GM19238 (cell line): ENCODE results near the gene LHX4.

Experiments
- DNase-seq: peaks from one replicate; pipeline ENCODE4 v3.0.0; 2011; ENCODE audit warnings: low spot score; ENCODE audit not compliant: insufficient read length

The LHX4 gene

DNA sequence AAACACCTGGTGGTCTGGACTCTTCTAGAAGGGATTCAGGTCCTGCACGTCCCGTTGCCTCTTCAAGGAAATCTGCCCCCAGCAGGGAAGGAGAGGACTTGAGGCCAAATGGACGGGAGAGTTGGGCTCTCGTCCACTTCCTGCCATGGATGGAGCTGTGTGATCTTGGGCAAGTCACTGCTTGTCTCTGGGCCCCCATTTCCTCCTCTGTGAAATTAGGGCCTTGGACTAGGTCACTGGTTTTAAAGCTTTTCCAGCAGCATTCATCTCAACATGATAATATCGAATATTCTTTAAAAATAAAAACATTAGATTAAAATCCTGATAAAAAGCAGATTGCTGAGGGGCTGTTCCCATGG lies 26.9 kb downstream of the LHX4 start:
- no peak for DNase-seq

DNA sequence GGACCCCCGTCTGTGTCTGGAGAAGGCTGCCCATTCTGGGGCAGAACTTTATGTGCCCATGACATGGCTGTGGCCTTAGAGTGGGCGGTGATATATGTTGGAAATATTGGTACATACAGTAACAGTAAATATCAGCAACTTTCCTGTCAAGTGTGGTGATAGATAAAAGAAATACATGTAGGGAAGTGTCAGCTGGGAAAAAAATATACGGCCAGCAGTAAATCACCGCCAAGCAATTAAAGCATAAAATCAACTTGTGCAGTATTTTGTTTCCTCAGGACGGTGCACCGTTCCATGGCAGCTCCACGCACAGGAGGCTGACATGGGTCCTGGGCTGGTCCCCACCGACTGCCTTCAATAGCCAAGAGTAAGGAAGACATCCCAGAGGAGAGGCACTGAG lies 27.4 kb downstream of the LHX4 start:
- no peak for DNase-seq

DNA sequence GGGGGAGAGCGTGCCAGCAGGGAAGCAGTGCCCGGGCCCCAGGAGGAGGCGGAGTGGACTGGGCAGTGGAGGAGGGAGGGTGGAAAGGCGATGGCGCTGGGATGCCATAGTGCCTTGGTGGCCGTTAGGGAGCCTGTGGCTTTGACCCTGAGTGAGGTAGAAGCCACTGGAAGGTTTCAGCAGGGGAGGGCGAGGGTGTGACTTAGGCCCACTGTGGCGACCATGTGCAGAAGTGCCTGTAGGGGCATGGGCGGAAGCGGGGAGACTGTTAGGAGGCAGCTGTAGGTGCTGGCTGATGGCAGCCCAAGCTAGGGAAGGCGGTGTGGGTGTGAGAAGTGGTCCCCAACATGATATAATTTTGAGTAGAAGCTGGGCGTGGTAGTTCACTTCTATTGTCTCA lies 28.2 kb downstream of the LHX4 start:
- DNase-seq, result no peak

DNA sequence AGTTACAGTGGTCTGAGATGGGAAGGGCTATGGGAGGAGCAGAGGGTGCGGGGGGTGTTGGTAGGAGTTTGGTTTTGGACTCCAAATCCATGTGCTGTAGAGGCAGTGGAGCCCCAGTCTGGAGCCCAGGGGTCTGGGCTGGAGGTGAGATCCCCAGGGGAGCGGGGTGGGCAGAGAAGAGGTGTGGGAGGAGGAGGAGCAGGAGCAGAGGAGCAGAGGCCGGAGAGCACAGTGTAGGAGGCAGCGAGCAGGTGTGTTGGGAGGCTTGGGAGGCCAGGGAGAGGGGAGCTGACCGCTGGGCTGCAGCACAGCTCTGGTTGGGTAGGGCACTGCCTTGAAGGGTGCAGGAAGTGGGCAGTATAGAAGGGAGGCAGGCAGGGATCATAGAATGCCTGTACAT lies 28.9 kb downstream of the LHX4 start:
- DNase-seq, result no peak

DNA sequence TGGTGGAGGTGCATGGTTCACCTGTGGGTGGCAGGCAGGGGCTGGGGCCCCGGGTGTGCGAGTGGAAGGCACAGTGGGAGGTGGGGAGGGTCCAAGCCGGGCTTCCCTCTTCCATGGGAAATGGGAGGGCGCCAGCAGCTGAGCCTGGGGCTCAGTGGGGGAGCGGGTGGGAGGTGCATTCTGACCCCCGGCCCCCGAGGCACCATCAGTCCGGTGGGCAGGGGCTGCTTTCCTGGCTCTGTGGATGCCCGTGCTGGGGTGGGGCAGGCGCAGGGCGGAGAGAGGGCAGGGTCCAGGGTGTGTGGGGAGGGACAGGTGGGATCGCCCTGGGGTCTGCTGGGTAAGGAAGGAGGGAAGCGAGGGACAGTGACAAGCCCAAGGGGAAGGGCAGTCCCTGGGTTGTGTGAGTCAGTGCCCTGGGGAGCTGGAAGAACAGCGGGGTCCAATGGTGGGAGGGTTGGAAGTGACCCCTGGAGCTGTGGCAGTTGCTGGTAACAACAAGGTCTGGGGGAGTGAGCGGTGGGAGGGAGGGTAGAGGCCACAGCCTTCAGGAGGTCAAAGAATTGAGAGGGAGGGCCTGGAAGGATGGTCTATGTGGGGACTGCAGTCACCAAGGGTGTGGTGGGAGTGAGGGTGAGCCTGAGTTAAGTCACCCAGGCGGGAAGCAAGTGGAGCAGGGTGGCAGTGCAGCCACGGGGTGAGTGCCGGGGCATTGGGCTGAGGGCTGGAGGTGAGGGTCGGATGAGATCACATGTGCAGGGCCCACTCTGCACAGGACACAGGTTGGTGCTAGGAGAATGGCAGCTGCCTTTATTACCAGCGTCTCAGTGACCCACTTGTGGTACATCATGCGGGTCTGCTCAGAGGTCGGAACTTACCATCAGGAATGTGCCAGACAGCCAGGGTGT lies 29.6 kb downstream of the LHX4 start:
- no peak for DNase-seq

DNA sequence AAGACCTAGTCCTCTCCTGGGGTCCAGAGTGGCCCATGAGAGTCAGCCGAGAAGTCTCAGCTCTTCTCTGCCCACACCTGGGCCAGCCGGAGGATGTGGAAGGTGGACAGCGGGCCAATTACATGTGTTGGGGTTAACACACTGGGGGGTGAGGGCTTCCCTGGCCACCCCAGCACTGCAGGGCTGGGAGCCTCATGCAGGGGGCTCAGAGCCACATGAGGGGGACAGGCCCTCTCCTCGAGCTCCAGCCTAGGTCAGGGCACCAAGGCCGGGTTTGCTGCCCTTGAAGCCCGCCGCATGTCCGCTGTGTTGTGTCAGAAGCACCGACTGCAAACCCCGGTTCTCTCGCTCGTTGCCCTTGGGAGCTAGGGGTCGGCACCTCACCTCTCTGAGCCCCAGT lies 30.5 kb downstream of the LHX4 start:
- DNase-seq, result no peak

DNA sequence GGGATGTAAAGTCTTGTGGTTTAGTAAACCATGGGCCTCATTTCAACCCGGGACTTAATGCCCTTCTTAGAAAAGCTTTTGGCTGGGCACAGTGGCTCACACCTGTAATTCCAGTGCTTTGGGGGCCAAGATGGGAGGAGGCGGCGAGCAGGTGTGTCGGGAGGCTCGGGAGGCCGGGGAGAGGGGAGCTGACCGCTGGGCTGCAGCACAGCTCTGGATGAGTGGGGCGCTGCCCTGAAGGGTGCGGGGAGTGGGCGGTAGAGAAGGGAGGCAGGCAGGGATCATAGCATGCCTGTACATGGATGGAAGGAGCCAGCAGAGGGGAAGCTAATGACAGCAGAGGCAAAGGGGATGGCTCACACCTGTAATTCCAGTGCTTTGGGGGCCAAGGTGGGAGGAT lies 31.0 kb downstream of the LHX4 start:
- no peak for DNase-seq

DNA sequence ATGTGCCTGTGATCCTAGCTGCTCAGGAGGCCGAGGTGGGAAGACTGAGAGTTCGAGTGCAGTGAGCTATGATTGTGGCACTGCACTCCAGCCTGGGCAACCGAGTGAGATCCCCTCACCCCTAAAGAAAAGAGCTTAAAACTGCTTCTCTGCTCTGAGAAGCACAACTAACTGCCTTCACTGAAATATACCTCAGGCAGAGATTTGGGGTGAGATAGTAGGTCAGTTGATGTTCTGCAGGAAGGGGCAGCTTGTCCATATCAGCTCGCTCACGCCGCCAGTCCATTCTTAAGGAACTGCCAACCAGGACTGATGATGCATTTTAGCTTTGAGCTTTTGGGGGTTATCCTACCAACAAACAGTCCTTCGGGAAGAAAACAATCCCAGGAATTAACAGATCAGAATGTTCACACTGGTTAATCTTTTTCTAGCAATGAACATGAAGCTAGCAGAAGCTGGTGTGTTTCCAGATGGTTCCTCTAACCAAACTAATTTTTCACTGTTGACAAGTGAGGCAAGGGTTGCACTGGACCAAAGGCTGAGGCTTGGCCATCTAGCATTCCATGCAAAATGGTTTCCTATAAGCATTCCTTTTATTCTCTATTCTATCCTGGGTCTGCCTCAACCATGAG lies 31.6 kb downstream of the LHX4 start:
- DNase-seq, result no peak

DNA sequence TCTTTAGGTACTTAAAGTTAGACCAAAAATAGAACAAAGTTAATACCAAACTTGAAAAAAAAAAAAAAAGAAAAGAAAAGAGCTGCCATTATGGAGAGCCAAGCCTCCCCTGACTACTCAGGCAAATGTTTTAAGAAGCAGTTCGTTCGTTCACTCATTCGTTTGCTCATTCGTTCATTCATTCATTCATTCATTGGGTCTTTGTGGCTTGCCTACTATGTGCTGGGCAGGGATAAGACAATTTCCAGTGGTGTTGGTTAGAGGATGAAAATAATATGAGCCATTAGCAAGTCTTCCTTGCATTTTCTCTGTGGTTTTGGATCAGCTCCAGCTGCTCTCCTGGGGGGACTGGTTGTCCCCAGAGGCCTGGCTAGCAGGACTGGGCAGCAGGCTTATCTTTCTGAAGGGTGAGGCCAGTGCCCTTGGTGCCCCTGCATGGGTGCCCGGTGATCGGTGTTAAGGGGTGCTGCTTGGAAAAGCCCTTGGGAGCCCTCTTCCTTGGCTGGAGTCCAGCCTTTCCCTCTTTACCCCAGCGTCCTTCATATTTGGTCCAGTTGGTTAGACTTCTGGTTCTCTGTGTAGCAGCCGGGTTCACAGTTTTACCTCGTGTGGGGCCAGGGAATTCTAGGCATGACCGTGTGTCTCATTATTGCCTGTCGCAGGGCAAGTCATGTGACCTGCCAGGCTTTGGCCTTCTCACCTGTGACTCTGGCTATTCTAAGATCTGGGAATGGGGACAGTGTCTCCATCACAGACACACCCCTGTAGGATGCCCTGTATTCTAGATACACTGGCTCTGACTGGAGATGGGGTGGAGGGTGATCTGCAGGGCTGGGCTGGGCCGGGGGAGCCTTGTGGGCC lies 32.8 kb downstream of the LHX4 start:
- no peak for DNase-seq

DNA sequence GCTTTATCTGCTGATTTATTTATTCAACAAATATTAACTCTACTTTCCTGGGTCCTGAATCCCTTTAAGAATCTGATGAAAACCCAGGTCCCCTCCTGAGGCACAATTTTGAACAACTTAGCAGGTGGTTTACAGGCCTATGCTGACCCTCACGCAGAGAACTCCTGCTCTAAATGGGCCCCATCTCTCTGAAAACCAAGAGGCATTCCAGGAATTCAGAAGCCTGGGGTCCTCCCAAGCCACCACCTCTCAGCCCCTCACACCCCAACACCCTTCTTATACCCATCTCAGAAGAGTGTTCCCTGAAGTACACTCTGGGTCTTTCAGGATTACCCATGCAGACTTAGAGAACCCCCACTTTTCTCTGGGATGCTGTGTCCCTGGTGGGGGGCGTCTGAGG lies 34.5 kb downstream of the LHX4 start:
- DNase-seq, result no peak

DNA sequence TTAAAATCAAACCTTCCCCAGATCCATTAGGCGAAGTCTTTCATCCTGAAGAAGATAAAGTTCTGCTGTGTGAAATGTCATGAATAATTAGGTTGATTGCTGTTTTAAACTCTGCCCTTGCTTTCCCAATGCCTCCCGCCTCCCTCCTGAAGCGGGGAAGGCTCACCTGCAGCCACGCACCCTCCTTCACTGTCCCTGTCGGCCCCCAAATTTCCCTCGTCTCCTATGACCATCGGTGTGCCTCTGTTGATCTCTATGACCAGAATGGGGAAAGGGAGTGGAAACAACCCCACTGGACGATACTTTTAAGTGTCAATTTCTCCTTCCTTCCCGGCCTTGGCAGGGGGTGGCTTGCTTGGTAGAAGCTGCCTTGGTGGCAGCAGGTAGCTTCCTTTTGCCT lies 35.1 kb downstream of the LHX4 start:
- no peak for DNase-seq

DNA sequence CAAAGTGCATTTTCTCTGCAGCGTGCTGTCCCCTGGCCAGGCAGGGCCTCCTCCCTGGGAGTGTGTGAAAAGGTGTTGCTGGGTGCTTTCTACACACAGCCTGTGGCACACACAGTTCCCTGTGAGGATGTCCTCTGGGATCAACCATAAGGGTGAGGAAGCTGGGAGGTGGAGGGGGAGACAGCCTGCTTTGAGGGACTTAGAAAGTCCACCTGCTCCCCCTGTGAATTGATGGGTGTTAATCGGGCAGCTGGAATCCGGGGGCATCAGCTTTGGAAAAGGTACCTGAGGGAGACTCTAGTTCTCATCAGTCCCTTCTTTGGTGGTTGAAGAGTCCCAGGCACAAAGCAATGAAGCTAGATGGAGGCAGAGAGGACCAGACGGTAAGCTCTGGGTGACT lies 35.8 kb downstream of the LHX4 start:
- no peak for DNase-seq

DNA sequence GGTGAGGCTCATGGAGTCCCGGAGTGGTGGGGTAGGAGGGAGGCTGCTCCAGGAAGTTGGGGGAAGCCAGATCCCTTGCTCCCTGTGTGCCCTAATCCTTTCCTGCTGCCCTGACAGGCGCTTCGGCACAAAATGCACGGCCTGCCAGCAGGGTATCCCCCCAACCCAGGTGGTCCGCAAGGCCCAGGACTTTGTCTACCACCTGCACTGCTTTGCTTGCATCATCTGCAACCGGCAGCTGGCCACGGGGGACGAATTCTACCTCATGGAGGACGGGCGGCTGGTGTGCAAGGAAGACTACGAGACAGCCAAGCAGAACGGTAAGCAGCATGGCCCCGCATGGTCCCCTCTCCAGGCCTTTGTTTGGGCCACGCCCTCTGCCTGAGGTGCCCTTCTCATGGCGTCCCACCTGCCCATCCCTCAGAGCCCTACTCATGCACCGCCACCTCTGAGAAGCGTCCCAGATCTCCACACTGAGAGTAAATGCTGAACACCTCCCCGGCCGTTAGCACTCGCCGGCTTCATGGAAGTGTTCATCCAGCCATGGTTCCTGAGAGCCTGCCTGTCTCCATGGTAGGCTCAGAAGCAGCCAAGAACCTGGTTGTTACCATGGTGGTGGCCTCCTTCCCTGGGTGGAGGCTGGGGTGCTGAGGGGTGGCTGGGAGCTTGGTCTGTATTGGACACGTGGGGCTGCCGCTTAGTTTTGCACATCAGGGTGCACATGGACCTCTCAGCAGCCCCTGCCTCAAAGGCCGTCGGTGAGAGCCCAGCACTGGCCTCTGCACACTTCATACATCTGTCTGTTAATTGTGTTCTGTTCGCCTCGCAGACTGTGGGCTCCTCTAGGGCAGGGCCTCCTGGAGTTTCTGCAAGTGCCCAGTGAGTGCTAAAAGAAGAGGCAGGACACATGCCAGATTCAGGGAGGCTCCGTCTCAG lies 36.5 kb downstream of the LHX4 start:
- DNase-seq, result no peak

DNA sequence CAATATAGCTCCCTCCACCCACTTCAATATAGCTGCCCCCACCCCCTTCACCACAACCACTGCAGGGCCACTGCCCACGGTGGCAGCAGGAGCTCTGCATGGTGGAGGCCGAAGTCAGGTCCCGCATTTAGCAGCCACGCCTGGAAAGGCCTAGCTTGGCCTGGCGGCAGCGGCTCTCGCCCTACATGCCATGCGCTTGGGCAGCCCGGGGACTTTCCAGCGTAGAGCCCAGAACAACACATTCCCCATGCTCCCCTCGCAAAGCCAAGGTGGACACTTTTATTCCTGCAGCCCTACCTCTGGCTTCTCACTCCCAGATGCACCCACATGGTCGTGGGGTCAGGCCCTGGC lies 37.1 kb downstream of the LHX4 start:
- DNase-seq, result no peak

DNA sequence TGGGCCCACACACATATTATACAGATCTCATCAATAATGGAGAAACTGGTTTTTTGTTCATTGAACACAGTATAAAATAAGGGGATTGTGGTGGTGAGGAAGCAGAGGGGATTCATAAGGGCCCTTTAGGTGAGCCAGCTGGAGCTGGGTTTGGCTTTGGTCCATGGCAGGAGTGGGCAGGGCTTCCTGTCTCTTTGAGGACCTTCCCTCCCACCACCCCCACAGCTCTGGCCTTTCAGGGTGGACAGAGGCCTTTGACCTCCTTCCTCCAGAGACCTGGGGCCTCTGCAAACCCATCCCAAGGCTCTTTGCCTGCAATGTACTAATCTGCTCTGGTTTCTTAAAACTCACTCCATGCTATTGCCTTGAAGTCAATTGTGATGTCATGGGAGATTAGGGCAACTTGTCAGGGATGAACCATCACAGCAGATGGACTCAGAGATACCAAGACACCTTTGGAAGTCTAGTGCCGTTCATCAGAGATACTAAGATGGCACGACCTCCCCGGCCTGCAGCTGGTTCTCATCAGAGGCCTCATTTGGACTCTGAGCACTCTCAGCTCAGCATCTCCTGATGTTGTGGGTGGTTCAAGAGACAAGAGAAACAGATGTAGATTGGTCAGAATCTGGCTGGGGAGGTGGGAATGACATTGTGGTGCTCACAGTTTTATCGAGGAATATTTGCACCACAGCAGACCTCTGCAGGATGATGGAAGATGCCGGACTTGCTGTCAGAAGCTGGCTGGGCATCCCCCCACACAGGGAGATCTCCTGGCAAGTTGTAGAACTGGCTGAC lies 37.9 kb downstream of the LHX4 start:
- DNase-seq, result no peak

DNA sequence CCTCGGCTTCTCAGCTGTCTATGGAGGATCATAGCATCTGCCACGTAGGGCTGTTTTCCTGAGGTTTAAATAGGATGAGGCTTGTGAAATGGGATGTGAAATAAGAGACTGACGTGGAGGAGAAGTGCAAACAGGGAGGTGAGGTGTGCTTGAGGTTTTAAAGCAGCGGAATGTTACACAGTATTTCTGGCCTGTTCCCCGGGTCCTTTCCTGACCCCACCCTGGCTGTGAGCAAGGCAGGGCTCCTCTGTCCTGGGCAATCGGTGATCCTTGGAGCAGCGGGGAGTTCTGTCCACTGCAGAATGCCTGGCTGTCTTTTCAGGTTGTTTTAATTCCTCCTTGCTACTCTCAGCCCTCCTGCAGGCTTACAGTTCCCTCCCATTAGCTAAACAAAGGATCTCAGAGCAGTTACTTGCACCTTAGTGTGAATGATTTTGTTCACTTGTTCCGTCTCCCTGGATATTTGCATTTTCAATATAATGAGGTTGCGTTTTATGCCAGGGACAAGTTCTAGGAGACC lies 38.6 kb downstream of the LHX4 start:
- DNase-seq, result no peak

DNA sequence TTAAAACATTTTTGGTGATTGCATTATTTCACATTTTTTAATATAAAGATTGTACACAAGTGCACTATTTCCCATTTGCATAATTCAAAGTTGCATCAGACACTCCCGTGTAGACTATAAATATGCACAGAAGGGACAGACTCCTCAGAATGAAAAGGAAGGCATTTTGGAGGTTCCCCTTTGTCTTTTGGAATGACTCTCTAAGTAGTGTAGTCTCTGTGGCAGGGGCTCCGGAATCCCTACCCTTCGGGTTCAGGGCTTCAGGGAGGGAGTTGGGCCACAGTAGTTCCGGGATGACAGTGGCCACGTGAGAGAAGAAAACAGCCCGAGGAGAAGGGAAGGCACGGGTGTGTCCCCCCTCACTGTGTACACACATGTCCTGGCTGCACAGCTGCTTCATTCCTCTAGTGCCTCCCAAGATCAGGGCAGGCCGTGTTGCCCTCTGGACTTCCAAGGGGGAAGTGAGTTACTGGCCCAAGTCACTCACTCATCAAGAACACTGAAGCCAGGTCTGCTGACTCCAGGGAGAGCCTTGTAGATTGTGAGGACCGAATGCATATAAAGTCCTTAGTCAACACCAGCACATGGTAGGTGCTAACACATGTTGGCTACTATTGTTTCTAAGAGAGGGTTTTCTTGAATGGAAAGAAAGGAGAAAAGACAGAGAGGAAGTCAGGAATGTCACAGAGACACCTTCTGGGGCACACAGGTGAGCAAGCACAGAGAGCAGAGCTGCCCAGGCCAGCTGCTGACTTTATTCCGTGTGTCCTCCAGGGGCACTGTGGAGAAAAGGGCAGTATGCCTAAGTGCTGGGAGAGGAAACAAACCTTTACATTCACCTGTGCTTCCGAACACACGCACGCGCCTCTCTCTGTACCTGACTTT lies 39.8 kb downstream of the LHX4 start:
- no peak for DNase-seq

DNA sequence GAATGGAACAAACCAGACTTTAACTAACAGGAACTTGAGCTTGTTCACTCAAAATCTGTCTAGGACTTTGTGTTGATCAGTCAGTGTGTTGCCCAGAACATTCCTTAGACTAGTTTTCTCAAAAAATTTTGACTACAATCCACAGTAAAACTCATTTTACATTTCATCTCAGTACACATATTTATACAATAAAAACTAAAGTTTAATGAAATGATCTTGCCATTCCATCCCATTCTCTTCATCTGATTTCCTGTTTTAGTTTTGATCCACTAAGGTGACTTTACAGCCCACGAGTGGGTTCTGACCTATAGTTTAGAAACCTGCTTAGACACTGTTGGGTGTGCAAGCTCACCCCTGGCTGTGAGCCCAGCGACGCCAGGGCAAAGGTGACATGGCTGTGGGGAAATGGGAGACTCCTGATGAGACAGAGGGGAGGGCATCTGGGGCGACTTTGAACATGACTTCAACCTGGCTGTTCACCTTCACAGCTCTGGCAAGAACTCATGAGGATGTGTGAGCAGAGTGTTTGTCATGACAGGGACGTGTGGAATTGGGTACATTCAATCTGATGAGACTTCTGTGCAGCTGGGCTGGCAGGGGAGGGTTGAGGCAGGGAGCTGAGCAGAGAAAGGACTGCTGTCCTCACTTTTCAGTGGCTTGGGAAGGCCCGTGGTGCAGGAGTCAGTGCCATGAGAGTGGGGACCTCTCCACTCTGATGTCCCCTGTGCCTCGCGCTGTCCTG lies 40.6 kb downstream of the LHX4 start:
- no peak for DNase-seq
